ENCODE data around the gene ZNF808. TPM values are rescaled to one million over a fixed set of nuclear protein-coding genes. Genes with fewer than 3 reads are reported as not detected.
A peak's percentile ranks its signal among the peaks of the same experiment; 100 is the strongest.
"Not testable (repeated sequence)": the region's sequence is repeated elsewhere in the genome, so short reads cannot be mapped to it uniquely, and the experiment has no call there.

The ZNF808 gene
- total RNA-seq, 6 donors from 2014 or later, result 12.6 to 63.9 (median 25.3) TPM

DNA sequence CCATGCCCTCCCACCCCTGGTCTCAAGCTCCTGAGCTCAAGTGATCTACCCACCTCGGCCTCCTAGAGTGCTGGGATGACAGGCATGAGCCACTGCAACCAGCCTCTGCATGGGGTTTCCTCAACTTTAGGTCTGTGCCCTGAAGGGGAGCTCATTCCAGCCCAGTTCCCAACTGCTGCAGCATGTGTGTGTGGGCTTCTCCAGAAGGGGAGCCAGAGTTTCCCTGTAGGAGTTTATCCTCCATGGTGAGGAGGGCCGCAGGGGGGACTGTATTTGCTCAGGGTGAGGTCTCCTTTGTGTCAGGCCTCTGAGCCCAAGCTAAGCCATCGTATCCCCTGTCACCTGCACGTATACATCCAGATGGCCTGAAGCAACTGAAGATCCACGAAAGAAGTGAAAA is 11.3 kb upstream of the ZNF808 start:
- no peak for DNase-seq
- Histone ChIP-seq H3K9me3 (peaks cover 4 to 55% (median 21%) of the 10 kb centered on the region in 4 donors), H3K4me3 (no peak overlapping the region), H3K27ac (no peak overlapping the region), H3K4me1 (no peaks in the 10 kb centered on the region), H3K27me3 (no peaks in the 10 kb centered on the region), H3K36me3 (peaks cover 0 to 8% (median 6%) of the 10 kb centered on the region in 4 donors)
- no peak for ATAC-seq (ENCODE audit: low FRiP score in 2 of 2)
- TF ChIP-seq POLR2AphosphoS5 (IDR thresholded peaks at IDR 0.05), result no peak
- no peak for TF ChIP-seq EP300 (IDR thresholded peaks at IDR 0.05)
- TF ChIP-seq, protein P1, sequence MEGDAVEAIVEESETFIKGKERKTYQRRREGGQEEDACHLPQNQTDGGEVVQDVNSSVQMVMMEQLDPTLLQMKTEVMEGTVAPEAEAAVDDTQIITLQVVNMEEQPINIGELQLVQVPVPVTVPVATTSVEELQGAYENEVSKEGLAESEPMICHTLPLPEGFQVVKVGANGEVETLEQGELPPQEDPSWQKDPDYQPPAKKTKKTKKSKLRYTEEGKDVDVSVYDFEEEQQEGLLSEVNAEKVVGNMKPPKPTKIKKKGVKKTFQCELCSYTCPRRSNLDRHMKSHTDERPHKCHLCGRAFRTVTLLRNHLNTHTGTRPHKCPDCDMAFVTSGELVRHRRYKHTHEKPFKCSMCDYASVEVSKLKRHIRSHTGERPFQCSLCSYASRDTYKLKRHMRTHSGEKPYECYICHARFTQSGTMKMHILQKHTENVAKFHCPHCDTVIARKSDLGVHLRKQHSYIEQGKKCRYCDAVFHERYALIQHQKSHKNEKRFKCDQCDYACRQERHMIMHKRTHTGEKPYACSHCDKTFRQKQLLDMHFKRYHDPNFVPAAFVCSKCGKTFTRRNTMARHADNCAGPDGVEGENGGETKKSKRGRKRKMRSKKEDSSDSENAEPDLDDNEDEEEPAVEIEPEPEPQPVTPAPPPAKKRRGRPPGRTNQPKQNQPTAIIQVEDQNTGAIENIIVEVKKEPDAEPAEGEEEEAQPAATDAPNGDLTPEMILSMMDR (IDR thresholded peaks at IDR 0.05), result no peak
- no peak for TF ChIP-seq POLR2A (IDR thresholded peaks at IDR 0.05)
- WGBS, 2 donors, result 87 to 91% methylated on average over 5 of the region's 5 CpGs

DNA sequence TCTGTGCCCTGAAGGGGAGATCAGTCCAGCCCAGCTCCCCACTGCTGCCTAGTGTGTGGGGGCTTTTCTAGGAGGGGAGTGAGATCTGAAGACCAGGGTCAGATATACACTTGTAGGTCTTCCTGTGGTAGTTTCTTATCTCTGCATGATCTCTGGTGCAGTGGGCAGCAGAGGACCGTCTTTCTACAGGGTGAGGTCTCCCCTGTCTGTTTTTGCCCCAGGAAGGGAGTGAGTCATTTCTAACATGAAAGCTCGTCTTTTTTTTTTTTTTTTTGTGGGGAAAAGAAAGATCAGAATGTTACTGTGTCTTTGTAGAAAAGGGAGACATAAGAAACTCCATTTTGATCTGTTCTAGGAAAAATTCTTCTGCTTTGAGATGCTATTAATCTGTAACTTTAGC is 8.8 kb upstream of the ZNF808 start:
- H3K27me3 ChIP-seq, result no peaks in the 10 kb centered on the region
- no peak overlapping the region for H3K27ac ChIP-seq
- no peaks in the 10 kb centered on the region for H3K4me1 ChIP-seq
- peaks cover 4 to 41% (median 15%) of the 10 kb centered on the region in 4 donors for H3K9me3 ChIP-seq
- TF ChIP-seq EP300 (IDR thresholded peaks at IDR 0.05), result no peak
- TF ChIP-seq, protein P1 (IDR thresholded peaks at IDR 0.05), result no peak
- TF ChIP-seq POLR2AphosphoS5 (IDR thresholded peaks at IDR 0.05), result no peak
- no peak for TF ChIP-seq POLR2A (IDR thresholded peaks at IDR 0.05)
- ATAC-seq (ENCODE audit: low FRiP score in 2 of 2) (no peak), DNase-seq (no peak)
- no peak overlapping the region for H3K4me3 ChIP-seq
- no peaks in the 10 kb centered on the region for H3K36me3 ChIP-seq
- 12 to 18% methylated on average over 2 of the region's 2 CpGs for WGBS, 2 donors

DNA sequence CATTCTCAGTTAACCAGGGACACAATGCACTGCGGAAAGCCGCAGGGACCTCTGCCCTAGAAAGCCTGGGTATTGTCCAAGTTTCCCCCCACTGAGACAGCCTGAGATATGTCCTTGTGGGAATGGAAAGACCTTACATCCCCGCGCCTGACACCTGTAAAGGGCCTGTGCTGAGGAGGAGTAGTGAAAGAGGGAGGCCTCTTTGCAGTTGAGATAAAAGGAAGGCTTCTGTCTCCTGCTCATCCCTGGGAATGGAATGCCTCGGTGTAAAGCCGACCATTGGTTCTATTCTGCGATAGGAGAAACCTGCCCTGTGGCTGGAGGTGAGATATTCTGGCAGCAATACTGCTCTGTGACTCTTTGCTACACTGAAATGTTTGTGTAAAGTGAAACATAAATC is 8.3 kb upstream of the ZNF808 start:
- not testable (repeated sequence) for H3K27ac ChIP-seq; H3K36me3 ChIP-seq; H3K4me3 ChIP-seq; DNase-seq; ATAC-seq (ENCODE audit: low FRiP score in 2 of 2); H3K27me3 ChIP-seq; H3K4me1 ChIP-seq
- peaks cover 3 to 39% (median 12%) of the 10 kb centered on the region in 4 donors for H3K9me3 ChIP-seq
- WGBS, 2 donors, result 63 to 77% methylated on average over 5 to 7 of the region's 7 CpGs

DNA sequence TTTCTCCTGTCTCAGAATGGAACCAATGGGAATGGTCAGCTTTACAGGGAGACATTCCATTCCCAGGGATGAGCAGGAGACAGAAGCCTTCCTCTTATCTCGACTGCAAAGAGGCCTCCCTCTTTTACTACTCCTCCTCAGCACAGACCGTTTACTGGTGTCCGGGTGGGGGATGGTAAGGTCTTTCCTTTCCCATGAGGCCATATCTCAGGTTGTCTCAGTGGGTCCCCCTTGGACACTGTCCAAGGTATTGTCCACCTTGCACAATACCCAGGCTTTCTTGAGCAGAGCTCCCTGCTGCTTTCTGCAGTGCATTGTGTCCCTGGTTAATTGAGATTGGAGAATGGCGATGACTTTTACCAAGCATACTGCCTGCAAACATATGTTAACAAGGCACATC is 7.5 kb upstream of the ZNF808 start:
- Histone ChIP-seq H3K36me3 (no peaks in the 10 kb centered on the region), H3K27ac (no peak overlapping the region), H3K27me3 (no peaks in the 10 kb centered on the region), H3K4me3 (no peak overlapping the region), H3K4me1 (no peaks in the 10 kb centered on the region), H3K9me3 (peaks cover 0 to 33% (median 9%) of the 10 kb centered on the region in 4 donors)
- no peak for TF ChIP-seq POLR2A (IDR thresholded peaks at IDR 0.05)
- no peak for TF ChIP-seq EP300 (IDR thresholded peaks at IDR 0.05)
- no peak for TF ChIP-seq POLR2AphosphoS5 (IDR thresholded peaks at IDR 0.05)
- TF ChIP-seq, protein P1 (IDR thresholded peaks at IDR 0.05), result no peak
- ATAC-seq (ENCODE audit: low FRiP score in 2 of 2) (no peak), DNase-seq (no peak)
- 35 to 49% methylated on average over 4 of the region's 4 CpGs for WGBS, 2 donors

DNA sequence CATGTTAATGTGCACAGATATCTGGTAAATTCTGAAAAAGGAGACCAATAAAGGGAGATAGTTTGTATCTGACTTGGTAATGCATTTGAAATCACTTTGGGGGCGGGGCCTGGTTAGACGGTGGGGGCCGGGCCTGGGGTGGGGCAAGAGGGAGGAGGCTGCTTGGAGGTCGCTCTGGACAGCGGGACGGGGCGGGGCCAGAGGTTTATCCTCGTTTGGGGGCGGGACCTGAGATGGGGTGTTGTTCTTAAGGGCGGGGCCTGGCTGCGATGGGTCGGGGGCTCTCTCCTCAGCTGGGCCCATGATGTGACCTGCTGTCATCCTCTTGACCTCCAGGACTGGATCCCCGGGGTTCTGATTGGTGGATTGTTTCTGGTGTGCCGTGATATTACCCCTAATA is 4.9 kb upstream of the ZNF808 start:
- WGBS, 2 donors, result 82% methylated on average over 14 of the region's 14 CpGs
- ATAC-seq (ENCODE audit: low FRiP score in 2 of 2) (no peak), DNase-seq (peak in 1 of 2 donors; percentile 50)
- Histone ChIP-seq H3K9me3 (peaks cover 0 to 16% (median 6%) of the 10 kb centered on the region in 4 donors), H3K4me1 (peaks cover 0 to 5% (median 2%) of the 10 kb centered on the region in 4 donors), H3K27ac (no peak overlapping the region), H3K27me3 (no peaks in the 10 kb centered on the region), H3K4me3 (no peak overlapping the region), H3K36me3 (no peaks in the 10 kb centered on the region)
- TF ChIP-seq POLR2A (IDR thresholded peaks at IDR 0.05) (no peak), POLR2AphosphoS5 (IDR thresholded peaks at IDR 0.05) (no peak), EP300 (IDR thresholded peaks at IDR 0.05) (no peak)
- TF ChIP-seq, protein P1 (IDR thresholded peaks at IDR 0.05), result no peak
